Epithelial cell of esophagus (primary cell): Measurements from ENCODE around the gene ZNF777.

Experiments
- DNase-seq: peaks from one replicate; pipeline ENCODE4 v3.0.0; 2010; ENCODE audit warnings: low read depth
- H3K4me3 ChIP-seq: 2 replicates; pipeline ENCODE4 v1.5.1; 2011; ENCODE audit warnings: mild to moderate bottlenecking, low read length, control low read depth
- CTCF ChIP-seq: IDR thresholded peaks from 2 replicates; pipeline ENCODE4 v1.5.1; 2011; ENCODE audit warnings: low read depth, mild to moderate bottlenecking, low read length, control low read depth, inconsistent platforms; ENCODE audit not compliant: insufficient read depth; ENCODE audit errors: missing control alignments

The ZNF777 gene

GRCh38 chr7:149493366-149493765, 32.5 kb upstream of the ZNF777 start:
- no peak overlapping the region for H3K4me3 ChIP-seq
- DNase-seq = no peak
- no peak for TF ChIP-seq CTCF

- no peak for DNase-seq
- TF ChIP-seq CTCF = no peak
- no peak overlapping the region for H3K4me3 ChIP-seq
Measured at GRCh38 chr7:149490083-149490760, 29.4 kb upstream of the ZNF777 start.

- TF ChIP-seq CTCF = peak; percentile 35
- DNase-seq = peak; percentile 24
- H3K4me3 ChIP-seq = no peak overlapping the region
Measured at GRCh38 chr7:149489391-149490024, 28.6 kb upstream of the ZNF777 start.

- no peak for TF ChIP-seq CTCF
- DNase-seq = no peak
- H3K4me3 ChIP-seq = no peak overlapping the region
Measured at GRCh38 chr7:149479568-149479967, 18.7 kb upstream of the ZNF777 start.

- no peak for DNase-seq
- TF ChIP-seq CTCF = no peak
- no peak overlapping the region for H3K4me3 ChIP-seq
Measured at GRCh38 chr7:149478754-149479153, 17.9 kb upstream of the ZNF777 start.

- no peak for TF ChIP-seq CTCF
- DNase-seq = no peak
- H3K4me3 ChIP-seq = no peak overlapping the region
Measured at GRCh38 chr7:149477494-149478443, 16.9 kb upstream of the ZNF777 start.
